ENCODE results near the gene PEX3. TPM values are rescaled to one million over a fixed set of nuclear protein-coding genes. Genes with fewer than 3 reads are reported as not detected.

Gene PEX3
- total RNA-seq, 1 experiment from 2014 or later: 16.0 TPM

DNA sequence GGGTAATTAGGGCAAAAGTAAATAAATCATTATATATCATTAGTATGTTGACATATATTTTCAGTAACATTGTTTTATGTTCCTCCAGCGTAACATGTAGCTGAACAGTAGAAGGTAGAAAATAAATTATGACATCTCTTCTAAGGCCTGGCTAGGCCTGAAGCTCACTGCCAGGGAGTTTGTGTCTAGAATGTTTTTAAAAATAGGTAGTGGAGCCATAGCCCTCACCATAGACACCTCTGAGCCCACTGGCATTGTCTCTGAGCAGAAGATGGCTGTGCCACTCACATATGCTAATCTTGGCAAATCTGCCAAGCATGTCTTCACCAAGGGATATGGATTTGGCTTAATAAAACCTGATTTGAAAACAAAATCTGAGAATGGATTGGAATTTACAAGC is 39.6 kb downstream of the PEX3 start:
- no TSS peak for BruUV-seq (replicated peaks)
- intact Hi-C loops (cut with micrococcal nuclease; ENCODE audit: unreplicated experiment): no loop called here
- no peaks in the 10 kb centered on the region for H3K9me3 Mint-ChIP-seq (ENCODE audit: low read depth, unreplicated experiment)
- H3K27me3 Mint-ChIP-seq (ENCODE audit: unreplicated experiment): no peaks in the 10 kb centered on the region
- peaks cover 8% of the 10 kb centered on the region for H3K36me3 Mint-ChIP-seq (ENCODE audit: insufficient read depth, unreplicated experiment)
- H3K4me1 Mint-ChIP-seq (ENCODE audit: low read depth, unreplicated experiment): no peaks in the 10 kb centered on the region
- H3K4me3 Mint-ChIP-seq (ENCODE audit: low read depth, unreplicated experiment): no peak overlapping the region
- no peak for DNase-seq
- CTCF ChIA-PET: no interaction called here
- TF ChIP-seq, protein P1, sequence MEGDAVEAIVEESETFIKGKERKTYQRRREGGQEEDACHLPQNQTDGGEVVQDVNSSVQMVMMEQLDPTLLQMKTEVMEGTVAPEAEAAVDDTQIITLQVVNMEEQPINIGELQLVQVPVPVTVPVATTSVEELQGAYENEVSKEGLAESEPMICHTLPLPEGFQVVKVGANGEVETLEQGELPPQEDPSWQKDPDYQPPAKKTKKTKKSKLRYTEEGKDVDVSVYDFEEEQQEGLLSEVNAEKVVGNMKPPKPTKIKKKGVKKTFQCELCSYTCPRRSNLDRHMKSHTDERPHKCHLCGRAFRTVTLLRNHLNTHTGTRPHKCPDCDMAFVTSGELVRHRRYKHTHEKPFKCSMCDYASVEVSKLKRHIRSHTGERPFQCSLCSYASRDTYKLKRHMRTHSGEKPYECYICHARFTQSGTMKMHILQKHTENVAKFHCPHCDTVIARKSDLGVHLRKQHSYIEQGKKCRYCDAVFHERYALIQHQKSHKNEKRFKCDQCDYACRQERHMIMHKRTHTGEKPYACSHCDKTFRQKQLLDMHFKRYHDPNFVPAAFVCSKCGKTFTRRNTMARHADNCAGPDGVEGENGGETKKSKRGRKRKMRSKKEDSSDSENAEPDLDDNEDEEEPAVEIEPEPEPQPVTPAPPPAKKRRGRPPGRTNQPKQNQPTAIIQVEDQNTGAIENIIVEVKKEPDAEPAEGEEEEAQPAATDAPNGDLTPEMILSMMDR (IDR thresholded peaks at IDR 0.05; ENCODE audit: unreplicated experiment): no peak
- H3K27ac Mint-ChIP-seq (ENCODE audit: unreplicated experiment): no peak overlapping the region

DNA sequence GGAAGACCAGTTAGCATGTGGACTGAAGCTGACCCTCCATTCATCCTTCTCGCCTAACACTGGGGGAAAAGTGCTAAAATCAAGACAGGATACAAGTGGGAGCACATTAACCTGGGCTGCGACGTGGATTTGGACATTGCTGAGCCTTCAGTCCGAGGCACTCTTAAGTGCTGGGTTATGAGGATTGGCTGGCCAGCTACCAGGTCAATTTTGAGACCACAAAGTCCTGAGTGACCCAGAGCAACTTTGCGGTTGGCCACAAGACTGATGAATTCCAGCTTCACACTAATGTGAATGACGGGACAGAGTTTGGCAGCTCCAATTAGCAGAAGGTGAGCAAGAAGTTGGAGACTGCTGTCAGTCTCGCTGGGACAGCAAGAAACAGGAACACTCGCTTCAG is 40.2 kb downstream of the PEX3 start:
- no peak overlapping the region for H3K27ac Mint-ChIP-seq (ENCODE audit: unreplicated experiment)
- intact Hi-C loops (cut with micrococcal nuclease; ENCODE audit: unreplicated experiment): no loop called here
- no peak for DNase-seq
- H3K36me3 Mint-ChIP-seq (ENCODE audit: insufficient read depth, unreplicated experiment): peaks cover 8% of the 10 kb centered on the region
- no peaks in the 10 kb centered on the region for H3K27me3 Mint-ChIP-seq (ENCODE audit: unreplicated experiment)
- no peaks in the 10 kb centered on the region for H3K9me3 Mint-ChIP-seq (ENCODE audit: low read depth, unreplicated experiment)
- H3K4me3 Mint-ChIP-seq (ENCODE audit: low read depth, unreplicated experiment): no peak overlapping the region
- TF ChIP-seq, protein P1 (IDR thresholded peaks at IDR 0.05; ENCODE audit: unreplicated experiment): no peak
- CTCF ChIA-PET: no interaction called here
- no peaks in the 10 kb centered on the region for H3K4me1 Mint-ChIP-seq (ENCODE audit: low read depth, unreplicated experiment)
- no TSS peak for BruUV-seq (replicated peaks)

DNA sequence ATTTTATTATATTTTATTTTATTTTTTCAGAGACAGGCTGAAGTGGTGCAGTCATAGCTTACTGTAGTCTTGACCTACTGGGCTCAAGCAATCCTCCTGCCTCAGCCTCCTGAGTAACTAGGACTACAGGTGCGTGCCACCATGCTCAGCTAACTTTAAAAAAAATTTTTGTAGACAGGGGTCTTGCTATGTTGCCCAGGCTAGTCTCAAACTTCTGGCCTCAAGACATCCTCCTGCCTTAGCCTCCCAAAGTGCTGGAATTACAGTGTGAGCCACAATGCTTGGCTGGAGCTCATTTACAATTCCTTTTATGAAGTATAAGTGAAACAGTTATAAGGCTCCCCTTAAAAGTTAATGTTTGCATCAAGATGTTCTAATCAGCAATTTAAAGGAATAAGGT is 46.4 kb downstream of the PEX3 start:
- H3K9me3 Mint-ChIP-seq (ENCODE audit: low read depth, unreplicated experiment): peaks cover 7% of the 10 kb centered on the region
- no peaks in the 10 kb centered on the region for H3K4me1 Mint-ChIP-seq (ENCODE audit: low read depth, unreplicated experiment)
- CTCF ChIA-PET: no interaction called here
- BruUV-seq (replicated peaks): no TSS peak
- H3K4me3 Mint-ChIP-seq (ENCODE audit: low read depth, unreplicated experiment): no peak overlapping the region
- no peak for DNase-seq
- peaks cover 8% of the 10 kb centered on the region for H3K36me3 Mint-ChIP-seq (ENCODE audit: insufficient read depth, unreplicated experiment)
- intact Hi-C loops (cut with micrococcal nuclease; ENCODE audit: unreplicated experiment): no loop called here
- no peaks in the 10 kb centered on the region for H3K27me3 Mint-ChIP-seq (ENCODE audit: unreplicated experiment)
- TF ChIP-seq, protein P1 (IDR thresholded peaks at IDR 0.05; ENCODE audit: unreplicated experiment): no peak
- H3K27ac Mint-ChIP-seq (ENCODE audit: unreplicated experiment): no peak overlapping the region

DNA sequence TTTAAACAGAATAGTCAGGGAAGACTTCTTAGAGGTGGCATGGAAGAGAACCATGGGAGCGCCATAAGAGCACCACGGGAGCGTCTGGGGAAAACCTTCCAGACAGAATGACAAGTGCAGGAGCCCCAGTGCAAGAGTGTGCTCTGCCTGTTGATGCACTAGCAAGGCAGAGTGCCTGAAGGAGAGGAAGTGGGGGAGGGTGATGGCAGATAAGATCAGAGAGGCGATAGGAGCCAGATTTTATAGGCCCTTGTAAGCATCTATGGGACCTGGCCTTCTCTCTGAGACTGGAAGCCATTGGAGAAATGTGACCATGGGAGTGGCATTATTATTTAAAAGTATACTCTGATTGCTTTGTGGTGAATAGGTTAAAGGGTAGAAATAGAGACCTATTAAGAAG is 47.8 kb downstream of the PEX3 start:
- H3K27ac Mint-ChIP-seq (ENCODE audit: unreplicated experiment): no peak overlapping the region
- BruUV-seq (replicated peaks): no TSS peak
- peaks cover 2% of the 10 kb centered on the region for H3K36me3 Mint-ChIP-seq (ENCODE audit: insufficient read depth, unreplicated experiment)

More for the DNA sequence above, 47.8 kb downstream of the PEX3 start:
- Mint-ChIP-seq H3K4me3 (ENCODE audit: low read depth, unreplicated experiment) (no peak overlapping the region), H3K4me1 (ENCODE audit: low read depth, unreplicated experiment) (no peaks in the 10 kb centered on the region), H3K9me3 (ENCODE audit: low read depth, unreplicated experiment) (peaks cover 7% of the 10 kb centered on the region), H3K27me3 (ENCODE audit: unreplicated experiment) (no peaks in the 10 kb centered on the region)
- TF ChIP-seq, protein P1 (IDR thresholded peaks at IDR 0.05; ENCODE audit: unreplicated experiment): no peak
- intact Hi-C loops (cut with micrococcal nuclease; ENCODE audit: unreplicated experiment): no loop called here
- no peak for DNase-seq
- CTCF ChIA-PET: no interaction called here

All from Calu3 (cell line).